Loucy (cell line): Measurements from ENCODE around the gene ADARB2.

ENCODE experiments used
- H2AFZ ChIP-seq: fragments of 200-600 bp; sonication (generic); 2 replicates; pipeline ENCODE4 v1.6.0; 2016; ENCODE audit warnings: antibody characterized with exemption, mild to moderate bottlenecking, low read length, moderate library complexity
- H3F3A ChIP-seq: fragments of 200-600 bp; 2 replicates; pipeline ENCODE4 v1.6.0; 2016; ENCODE audit warnings: antibody characterized with exemption, low read depth, mild to moderate bottlenecking
- H3K27me3 ChIP-seq: fragments of 200-600 bp; sonication (generic); 2 replicates; pipeline ENCODE4 v1.6.1; 2014; ENCODE audit warnings: low read length, mild to moderate bottlenecking; ENCODE audit not compliant: insufficient read depth, poor library complexity, severe bottlenecking
- H3K36me3 ChIP-seq: fragments of 200-600 bp; sonication (generic); 2 replicates; pipeline ENCODE4 v1.6.1; 2016; ENCODE audit warnings: low read length; ENCODE audit not compliant: insufficient read depth
- H3K4me1 ChIP-seq: fragments of 200-600 bp; sonication (generic); 2 replicates; pipeline ENCODE4 v1.5.1; 2014; ENCODE audit warnings: low read length, mild to moderate bottlenecking; ENCODE audit not compliant: insufficient read depth, poor library complexity, severe bottlenecking
- H3K4me2 ChIP-seq: fragments of 200-600 bp; sonication (generic); 2 replicates; pipeline ENCODE4 v1.6.0; 2014; ENCODE audit warnings: antibody characterized with exemption, low read length, low read depth, mild to moderate bottlenecking; ENCODE audit not compliant: poor library complexity, severe bottlenecking
- H3K4me3 ChIP-seq: fragments of 200-600 bp; sonication (generic); 2 replicates; pipeline ENCODE4 v1.5.1; 2014; ENCODE audit warnings: low read length, mild to moderate bottlenecking, mixed read lengths; ENCODE audit not compliant: poor library complexity, severe bottlenecking
- H3K79me2 ChIP-seq: fragments of 200-600 bp; sonication (generic); 2 replicates; pipeline ENCODE4 v1.6.1; 2014; ENCODE audit warnings: low read length; ENCODE audit not compliant: insufficient read depth
- H3K9ac ChIP-seq: fragments of 200-600 bp; sonication (generic); 2 replicates; pipeline ENCODE4 v1.6.0; 2014; ENCODE audit warnings: mild to moderate bottlenecking, low read depth, low read length, moderate library complexity; ENCODE audit not compliant: poor library complexity, severe bottlenecking
- H3K9me2 ChIP-seq: fragments of 200-600 bp; sonication (generic); replicated peaks from 2 replicates; pipeline ENCODE4 v1.6.1; 2016; ENCODE audit warnings: low read depth, low read length, mixed read lengths
- H3K9me3 ChIP-seq: fragments of 200-600 bp; sonication (generic); 2 replicates; pipeline ENCODE4 v1.6.1; 2014; ENCODE audit warnings: mild to moderate bottlenecking, antibody characterized with exemption, low read length, low read depth; ENCODE audit not compliant: insufficient read depth
- H4K20me1 ChIP-seq: fragments of 200-600 bp; sonication (generic); 2 replicates; pipeline ENCODE4 v1.6.0; 2014; ENCODE audit warnings: antibody characterized with exemption, low read length, mild to moderate bottlenecking; ENCODE audit not compliant: insufficient read depth, poor library complexity, severe bottlenecking
- CTCF ChIP-seq: fragments of 200-600 bp; sonication (generic); conservative IDR thresholded peaks from 2 replicates; pipeline ENCODE4 v1.5.1; 2014; ENCODE audit warnings: mild to moderate bottlenecking, antibody characterized with exemption, low read length
- EZH2phosphoT487 ChIP-seq: fragments of 200-600 bp; IDR thresholded peaks from 2 replicates; pipeline ENCODE4 v1.6.1; 2018; ENCODE audit warnings: antibody characterized with exemption, mild to moderate bottlenecking, moderate library complexity, borderline replicate concordance

ADARB2 gene

GRCh38 chr10:1308962-1309616, 428.2 kb downstream of the ADARB2 start:
- H3K4me1 ChIP-seq: no peaks in the 10 kb centered on the region
- H4K20me1 ChIP-seq: no peaks in the 10 kb centered on the region
- H3K9me2 ChIP-seq: no peaks in the 10 kb centered on the region
- H3K4me3 ChIP-seq: no peak overlapping the region
- H3K27me3 ChIP-seq: no peaks in the 10 kb centered on the region
- no peak overlapping the region for H2AFZ ChIP-seq
- TF ChIP-seq EZH2phosphoT487 (no peak), CTCF (no peak)
- H3F3A ChIP-seq: no peaks in the 10 kb centered on the region
- no peaks in the 10 kb centered on the region for H3K9me3 ChIP-seq
- no peaks in the 10 kb centered on the region for H3K36me3 ChIP-seq
- no peak overlapping the region for H3K9ac ChIP-seq
- H3K4me2 ChIP-seq: no peak overlapping the region
- no peaks in the 10 kb centered on the region for H3K79me2 ChIP-seq

GRCh38 chr10:1308173-1308961, 429.0 kb downstream of the ADARB2 start:
- Histone ChIP-seq H3F3A (no peaks in the 10 kb centered on the region), H3K36me3 (no peaks in the 10 kb centered on the region), H3K27me3 (no peaks in the 10 kb centered on the region), H3K9me3 (no peaks in the 10 kb centered on the region), H3K4me1 (no peaks in the 10 kb centered on the region), H4K20me1 (no peaks in the 10 kb centered on the region), H3K4me2 (no peak overlapping the region), H2AFZ (no peak overlapping the region), H3K9ac (no peak overlapping the region), H3K4me3 (no peak overlapping the region), H3K9me2 (no peaks in the 10 kb centered on the region), H3K79me2 (no peaks in the 10 kb centered on the region)
- TF ChIP-seq CTCF: no peak
- TF ChIP-seq EZH2phosphoT487: no peak

- H3K9ac ChIP-seq: no peak overlapping the region
- no peaks in the 10 kb centered on the region for H4K20me1 ChIP-seq
- no peaks in the 10 kb centered on the region for H3F3A ChIP-seq
- H3K4me2 ChIP-seq: no peak overlapping the region
- no peak overlapping the region for H3K4me3 ChIP-seq
- no peaks in the 10 kb centered on the region for H3K9me2 ChIP-seq
- no peaks in the 10 kb centered on the region for H3K9me3 ChIP-seq
- H2AFZ ChIP-seq: no peak overlapping the region
- H3K36me3 ChIP-seq: no peaks in the 10 kb centered on the region
- H3K27me3 ChIP-seq: no peaks in the 10 kb centered on the region
- no peaks in the 10 kb centered on the region for H3K79me2 ChIP-seq
- no peak for TF ChIP-seq EZH2phosphoT487
- TF ChIP-seq CTCF: peak; percentile 42
- no peaks in the 10 kb centered on the region for H3K4me1 ChIP-seq
Measured at GRCh38 chr10:1301143-1301542, 436.2 kb downstream of the ADARB2 start.
